ENCODE measurements around the gene IL17RC.

GRCh38 chr3:9918261-9919038 is 1.6 kb downstream of the IL17RC start:
- TF ChIP-seq CTCF (IDR thresholded peaks at IDR 0.05) = no peak
- TF ChIP-seq EP300 (IDR thresholded peaks at IDR 0.05) = no peak
